Peyer's patch (tissue), 4 donors: ENCODE data around the gene METTL26. TPM values are rescaled to one million over a fixed set of nuclear protein-coding genes. Genes with fewer than 3 reads are reported as not detected.

Experiments used
- DNase-seq, 3 donors: peaks; one replicate each; pipeline ENCODE4 v3.0.0-alpha.2; 2017 to 2019
- H3K27ac ChIP-seq, 4 donors: fragments of 200-600 bp; sonication (generic); one replicate each; pipeline ENCODE4 v1.5.1; 2016 to 2019
- H3K27me3 ChIP-seq, 2 donors: fragments of 200-600 bp; sonication (generic); one replicate each; pipeline ENCODE4 v1.5.1; 2019
- H3K36me3 ChIP-seq, 3 donors: fragments of 200-600 bp; sonication (generic); one replicate each; pipeline ENCODE4 v1.5.1; 2016 to 2019
- H3K4me1 ChIP-seq, 4 donors: fragments of 200-600 bp; sonication (generic); one replicate each; pipeline ENCODE4 v1.5.1; 2016 to 2019
- H3K4me3 ChIP-seq, 4 donors: fragments of 200-600 bp; sonication (generic); 1 replicate in 3 of 4; 2 replicates in 1 of 4; pipeline ENCODE4 v1.5.1; 2016 to 2019; ENCODE audit warnings: mild to moderate bottlenecking in 1 of 4
- H3K9me3 ChIP-seq, 4 donors: fragments of 200-600 bp; sonication (generic); one replicate each; pipeline ENCODE4 v1.5.1; 2016 to 2019; ENCODE audit warnings: mild to moderate bottlenecking in 1 of 4
- POLR2A ChIP-seq, 2 donors: fragments of 450-650 bp; IDR thresholded peaks; one replicate each; pipeline ENCODE4 v1.5.1; 2017; ENCODE audit warnings: antibody characterized with exemption in 2 of 2, mild to moderate bottlenecking in 2 of 2, moderate library complexity in 2 of 2
- total RNA-seq, 4 donors: library from RNA; depleted of rRNA; stranded (reverse); fragments of >200 nt; gene quantifications; one replicate each; pipeline ENCODE4 v1.1.0, GENCODE V29; 2016
- TF ChIP-seq, protein P1 (sequence below), 6 experiments: fragments of 450-650 bp in 4 of 6; fragments of 200-600 bp in 2 of 6; sonication (generic) in 1 of 6; IDR thresholded peaks; one replicate each; pipeline ENCODE4 v1.5.1; 2017 to 2019; ENCODE audit warnings: antibody characterized with exemption in 6 of 6, mild to moderate bottlenecking in 3 of 6, moderate library complexity in 1 of 6

Gene METTL26
- total RNA-seq, 4 donors from 2014 or later: 44.5 to 153 (median 60.2) TPM

DNA sequence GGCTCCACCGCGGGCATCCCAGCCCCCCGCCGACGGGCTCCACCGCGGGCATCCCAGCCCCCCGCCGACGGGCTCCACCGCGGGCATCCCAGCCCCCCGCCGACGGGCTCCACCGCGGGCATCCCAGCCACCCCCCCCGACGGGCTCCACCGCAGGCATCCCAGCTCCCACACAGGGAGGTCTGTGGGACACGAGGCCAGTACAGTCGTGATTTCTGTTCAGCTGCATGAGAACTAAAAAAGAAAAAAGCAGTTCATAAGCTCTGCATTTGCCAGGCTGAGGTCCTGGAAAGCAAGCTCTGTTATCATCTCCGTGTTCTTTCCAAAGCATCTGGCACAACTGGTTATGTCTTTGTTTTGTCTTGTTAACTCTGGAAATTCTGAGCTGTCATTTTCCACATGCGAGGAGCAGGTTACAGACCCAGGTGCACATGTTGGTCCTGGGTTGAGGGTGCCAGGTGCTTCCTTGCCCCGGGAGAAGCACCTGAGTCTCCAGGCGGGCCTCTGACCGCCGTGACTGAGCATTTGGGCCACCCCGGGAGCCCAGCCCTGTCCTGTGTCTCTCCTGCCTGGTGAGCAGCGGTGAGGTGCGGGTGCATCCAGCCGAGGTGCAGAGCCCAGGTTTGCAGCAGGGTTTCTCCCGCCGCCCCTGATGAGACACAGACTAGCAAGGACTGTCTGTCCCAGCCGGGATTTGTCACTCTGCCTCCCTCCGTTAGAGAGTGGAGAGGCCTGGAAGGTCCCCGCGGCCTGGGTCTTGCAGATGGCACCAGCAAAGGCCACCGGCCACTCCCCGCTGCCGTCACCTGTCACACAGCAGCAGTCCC lies 15.2 kb downstream of the METTL26 start:
- TF ChIP-seq, protein P1, sequence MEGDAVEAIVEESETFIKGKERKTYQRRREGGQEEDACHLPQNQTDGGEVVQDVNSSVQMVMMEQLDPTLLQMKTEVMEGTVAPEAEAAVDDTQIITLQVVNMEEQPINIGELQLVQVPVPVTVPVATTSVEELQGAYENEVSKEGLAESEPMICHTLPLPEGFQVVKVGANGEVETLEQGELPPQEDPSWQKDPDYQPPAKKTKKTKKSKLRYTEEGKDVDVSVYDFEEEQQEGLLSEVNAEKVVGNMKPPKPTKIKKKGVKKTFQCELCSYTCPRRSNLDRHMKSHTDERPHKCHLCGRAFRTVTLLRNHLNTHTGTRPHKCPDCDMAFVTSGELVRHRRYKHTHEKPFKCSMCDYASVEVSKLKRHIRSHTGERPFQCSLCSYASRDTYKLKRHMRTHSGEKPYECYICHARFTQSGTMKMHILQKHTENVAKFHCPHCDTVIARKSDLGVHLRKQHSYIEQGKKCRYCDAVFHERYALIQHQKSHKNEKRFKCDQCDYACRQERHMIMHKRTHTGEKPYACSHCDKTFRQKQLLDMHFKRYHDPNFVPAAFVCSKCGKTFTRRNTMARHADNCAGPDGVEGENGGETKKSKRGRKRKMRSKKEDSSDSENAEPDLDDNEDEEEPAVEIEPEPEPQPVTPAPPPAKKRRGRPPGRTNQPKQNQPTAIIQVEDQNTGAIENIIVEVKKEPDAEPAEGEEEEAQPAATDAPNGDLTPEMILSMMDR (IDR thresholded peaks at IDR 0.05): no peak
- TF ChIP-seq POLR2A (IDR thresholded peaks at IDR 0.05): no peak
- H3K9me3 ChIP-seq: no peaks in the 10 kb centered on the region
- DNase-seq: no peak
- H3K27me3 ChIP-seq: no peaks in the 10 kb centered on the region
- H3K4me1 ChIP-seq: peaks cover 0 to 14% (median 0%) of the 10 kb centered on the region in 4 donors
- H3K36me3 ChIP-seq: peaks cover 0 to 15% (median 0%) of the 10 kb centered on the region in 3 donors
- H3K27ac ChIP-seq: no peak overlapping the region
- no peak overlapping the region for H3K4me3 ChIP-seq

DNA sequence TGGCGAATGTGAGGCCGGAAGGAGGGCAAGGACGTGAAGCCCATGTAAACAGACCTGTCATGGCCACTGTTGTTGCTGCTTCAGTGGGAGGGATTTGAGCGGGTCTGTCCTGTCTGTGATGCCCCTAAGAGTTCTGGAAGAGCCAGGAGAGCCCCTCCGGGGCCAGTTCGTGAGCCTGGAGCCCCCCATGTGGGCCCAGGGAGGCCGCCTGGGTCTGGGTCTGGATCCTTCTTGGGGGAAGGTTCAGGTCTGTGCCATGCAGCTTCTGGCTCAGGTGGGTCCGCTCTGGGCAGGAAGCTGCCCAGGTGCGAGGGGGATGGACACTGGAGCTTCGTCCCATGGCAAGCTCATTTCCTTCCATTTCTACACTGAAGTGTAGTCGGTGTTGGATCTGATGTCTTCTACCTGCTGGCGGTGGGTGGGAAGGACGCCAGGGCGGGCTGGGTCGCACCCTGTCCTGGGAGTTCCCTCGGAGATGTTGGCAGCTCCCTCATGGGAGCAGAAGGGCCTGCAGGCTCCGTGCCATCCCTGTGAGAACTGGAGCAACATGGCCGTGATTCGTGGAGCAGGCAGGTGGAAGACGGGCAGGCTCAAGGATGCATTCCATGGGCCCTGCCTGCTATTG lies 16.5 kb downstream of the METTL26 start:
- H3K27me3 ChIP-seq: no peaks in the 10 kb centered on the region
- TF ChIP-seq, protein P1 (IDR thresholded peaks at IDR 0.05): no peak
- TF ChIP-seq POLR2A (IDR thresholded peaks at IDR 0.05): no peak
- peaks cover 0 to 22% (median 0%) of the 10 kb centered on the region in 4 donors for H3K4me1 ChIP-seq
- no peak overlapping the region for H3K4me3 ChIP-seq
- H3K9me3 ChIP-seq: no peaks in the 10 kb centered on the region
- no peak overlapping the region for H3K27ac ChIP-seq
- peaks cover 0 to 4% (median 0%) of the 10 kb centered on the region in 3 donors for H3K36me3 ChIP-seq
- no peak for DNase-seq

- TF ChIP-seq, protein P1 (IDR thresholded peaks at IDR 0.05): no peak
- TF ChIP-seq POLR2A (IDR thresholded peaks at IDR 0.05): no peak
- H3K27ac ChIP-seq: no peak overlapping the region
- peaks cover 0 to 22% (median 0%) of the 10 kb centered on the region in 4 donors for H3K4me1 ChIP-seq
- H3K36me3 ChIP-seq: peaks cover 0 to 4% (median 0%) of the 10 kb centered on the region in 3 donors
- no peak for DNase-seq
- H3K27me3 ChIP-seq: no peaks in the 10 kb centered on the region
- no peaks in the 10 kb centered on the region for H3K9me3 ChIP-seq
- H3K4me3 ChIP-seq: no peak overlapping the region
Measured at GRCh38 chr16:617855-618254, 18.2 kb downstream of the METTL26 start.

DNA sequence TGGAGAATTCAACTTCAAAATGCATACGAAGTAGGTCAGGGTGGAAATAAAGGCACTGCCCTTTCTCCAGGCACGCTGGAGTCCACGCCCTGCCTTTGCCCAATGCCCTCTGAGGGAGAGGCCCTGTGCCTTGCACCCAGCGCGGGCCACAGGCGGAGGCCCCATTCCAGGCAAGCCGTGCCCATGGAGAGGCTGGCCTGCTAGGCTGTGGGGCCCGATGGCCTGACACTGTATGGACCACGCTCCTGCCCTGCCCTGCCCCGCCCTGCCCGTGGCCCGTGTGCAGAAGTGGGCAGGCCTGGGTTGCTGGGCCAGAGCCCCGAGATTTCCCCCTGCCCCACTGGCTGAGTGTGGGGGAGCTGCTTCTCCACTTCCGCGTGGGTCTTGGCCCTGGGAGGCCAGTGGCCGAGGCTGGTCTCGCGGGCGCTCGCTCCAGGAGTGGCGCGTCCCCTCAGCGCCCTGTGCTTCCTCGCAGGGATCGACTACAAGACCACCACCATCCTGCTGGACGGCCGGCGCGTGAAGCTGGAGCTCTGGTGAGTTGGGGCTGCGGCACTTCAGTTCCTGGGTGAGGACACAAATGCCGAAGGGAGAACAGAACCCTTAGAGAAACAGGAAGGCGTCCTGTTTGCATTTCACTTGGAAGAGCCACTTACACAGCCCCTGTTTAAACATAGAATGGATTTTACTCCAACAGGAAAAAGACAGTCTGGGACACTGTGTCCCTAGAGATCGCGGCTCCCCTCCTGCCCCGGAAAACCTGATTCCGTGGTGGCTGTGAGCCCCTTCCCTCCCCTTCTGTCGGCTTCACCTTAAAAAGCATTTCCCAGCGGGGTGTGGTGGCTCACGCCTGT lies 19.1 kb downstream of the METTL26 start:
- peaks cover 0 to 22% (median 0%) of the 10 kb centered on the region in 4 donors for H3K4me1 ChIP-seq
- peak in 1 of 3 donors; percentile 69 for DNase-seq
- TF ChIP-seq POLR2A (IDR thresholded peaks at IDR 0.05): no peak
- TF ChIP-seq, protein P1 (IDR thresholded peaks at IDR 0.05): no peak
- H3K9me3 ChIP-seq: no peaks in the 10 kb centered on the region
- H3K27ac ChIP-seq: peak overlapping the region in 2 of 4 donors; percentile 25 to 52
- peaks cover 0 to 4% (median 0%) of the 10 kb centered on the region in 3 donors for H3K36me3 ChIP-seq
- no peak overlapping the region for H3K4me3 ChIP-seq
- H3K27me3 ChIP-seq: no peaks in the 10 kb centered on the region

DNA sequence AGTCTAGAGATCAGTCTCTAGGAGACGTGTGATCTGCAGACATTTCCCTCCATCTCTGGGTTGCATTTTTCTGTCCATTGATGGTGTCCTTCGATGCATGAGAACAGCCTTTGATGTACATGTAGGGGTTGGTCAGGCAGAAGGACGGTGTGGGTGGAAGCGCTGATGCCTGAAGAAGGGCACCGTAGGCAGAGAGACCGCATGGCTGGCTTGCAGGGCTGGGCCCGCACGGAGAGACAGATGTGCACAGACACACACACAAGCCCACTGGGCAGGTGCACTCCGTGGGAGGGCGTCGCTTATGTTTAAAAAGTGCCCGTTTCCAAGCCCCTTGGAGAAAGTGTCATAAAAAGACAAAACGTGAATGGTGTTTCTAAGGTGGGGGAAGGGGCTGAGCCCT lies 21.0 kb downstream of the METTL26 start:
- TF ChIP-seq POLR2A (IDR thresholded peaks at IDR 0.05): no peak
- TF ChIP-seq, protein P1 (IDR thresholded peaks at IDR 0.05): no peak
- no peak for DNase-seq
- Histone ChIP-seq H3K27me3 (no peaks in the 10 kb centered on the region), H3K4me3 (no peak overlapping the region), H3K27ac (no peak overlapping the region), H3K4me1 (peaks cover 0 to 27% (median 2%) of the 10 kb centered on the region in 4 donors), H3K36me3 (peaks cover 0 to 4% (median 0%) of the 10 kb centered on the region in 3 donors), H3K9me3 (no peaks in the 10 kb centered on the region)
